Measurements from ENCODE around the gene GPR85.

DNA sequence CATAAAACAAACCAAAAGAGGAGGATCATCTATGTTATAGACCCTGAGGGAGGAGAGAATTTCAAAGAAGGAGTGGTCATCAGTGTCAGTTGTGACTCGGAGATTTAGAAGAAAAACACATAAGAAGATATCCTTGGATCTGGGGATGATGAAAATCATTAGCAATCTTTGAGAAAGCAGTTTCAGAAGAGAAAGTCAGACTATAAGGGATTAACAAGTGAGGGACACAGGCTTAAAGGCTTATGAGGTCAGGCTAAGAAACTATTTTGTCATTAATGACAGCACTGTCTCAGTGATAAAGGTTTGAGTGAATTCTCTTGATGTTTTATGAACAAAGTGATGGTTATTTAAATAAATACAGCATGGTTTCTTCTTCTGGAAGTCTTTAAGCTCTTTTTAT, 6.1 kb upstream of the GPR85 start:
- TF ChIP-seq POLR2AphosphoS5 (IDR thresholded peaks at IDR 0.05; ENCODE audit: low read depth, low read length) (no peak), REST (IDR thresholded peaks at IDR 0.05; ENCODE audit: insufficient read depth in 1 of 2, low read depth in 2 of 2, low read length in 1 of 2) (no peak)

Measured in Panc1 (cell line).